KMS-11 (cell line): ENCODE data around the gene PCF11.

Experiments used
- H2AFZ ChIP-seq: fragments of 200-600 bp; sonication (generic); 2 replicates; pipeline ENCODE4 v1.6.1; 2016; ENCODE audit warnings: antibody characterized with exemption, mixed run types, low read depth
- H3K27ac ChIP-seq: fragments of 200-600 bp; sonication (generic); 2 replicates; pipeline ENCODE4 v1.6.1; 2016; ENCODE audit warnings: mild to moderate bottlenecking, mixed run types
- H3K27me3 ChIP-seq: fragments of 200-600 bp; sonication (generic); 2 replicates; pipeline ENCODE4 v1.6.1; 2017; ENCODE audit warnings: mild to moderate bottlenecking, low read depth, mixed run types, moderate library complexity; ENCODE audit not compliant: insufficient read depth
- H3K36me3 ChIP-seq: fragments of 200-600 bp; sonication (generic); 2 replicates; pipeline ENCODE4 v1.6.1; 2017; ENCODE audit warnings: mild to moderate bottlenecking, mixed run types; ENCODE audit not compliant: insufficient read depth
- H3K4me1 ChIP-seq: fragments of 200-600 bp; sonication (generic); 2 replicates; pipeline ENCODE4 v1.6.1; 2016; ENCODE audit warnings: mild to moderate bottlenecking, low read depth, mixed run types; ENCODE audit not compliant: poor library complexity, severe bottlenecking
- H3K4me2 ChIP-seq: fragments of 200-600 bp; sonication (generic); 2 replicates; pipeline ENCODE4 v1.7.0; 2016; ENCODE audit warnings: mild to moderate bottlenecking, mixed run types
- H3K4me3 ChIP-seq: fragments of 200-600 bp; sonication (generic); IDR thresholded peaks from 2 replicates; pipeline ENCODE4 v1.6.1; 2017; ENCODE audit warnings: low read depth, low read length, mixed read lengths; ENCODE audit not compliant: insufficient read depth
- H3K79me2 ChIP-seq: fragments of 200-600 bp; sonication (generic); 2 replicates; pipeline ENCODE4 v1.6.1; 2016; ENCODE audit warnings: low read depth, mixed run types; ENCODE audit not compliant: insufficient read depth
- H3K9ac ChIP-seq: fragments of 200-600 bp; sonication (generic); 2 replicates; pipeline ENCODE4 v1.6.1; 2016; ENCODE audit warnings: mild to moderate bottlenecking, mixed run types
- H4K20me1 ChIP-seq: fragments of 200-600 bp; sonication (generic); 2 replicates; pipeline ENCODE4 v1.6.1; 2016; ENCODE audit warnings: mild to moderate bottlenecking, mixed run types; ENCODE audit not compliant: insufficient read depth
- TF ChIP-seq, protein P1 (sequence below): fragments of 200-600 bp; sonication (generic); conservative IDR thresholded peaks from 2 replicates; pipeline ENCODE4 v1.6.1; 2017; ENCODE audit warnings: low read depth, mild to moderate bottlenecking, antibody characterized with exemption, low read length, moderate library complexity, mixed read lengths

PCF11 gene

DNA sequence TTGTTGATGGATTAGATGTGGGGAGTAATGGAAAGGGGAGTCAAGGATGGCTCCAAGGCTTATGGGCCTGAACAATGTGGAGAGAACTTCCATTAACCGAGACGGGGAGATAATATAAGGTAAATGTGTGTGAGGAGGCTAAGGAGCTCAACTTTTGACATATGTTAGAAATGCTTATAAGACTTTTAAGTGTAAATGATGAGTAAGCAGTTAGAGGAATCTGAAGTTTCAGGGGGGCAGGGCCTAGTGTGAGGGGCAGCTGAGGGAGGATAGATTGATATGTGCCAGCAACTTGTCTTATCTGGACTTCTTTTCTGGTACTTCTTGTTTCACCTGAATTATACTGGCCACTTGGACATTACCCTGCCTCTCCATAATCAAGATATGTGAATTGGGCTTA is 66.5 kb downstream of the PCF11 start:
- TF ChIP-seq, protein P1, sequence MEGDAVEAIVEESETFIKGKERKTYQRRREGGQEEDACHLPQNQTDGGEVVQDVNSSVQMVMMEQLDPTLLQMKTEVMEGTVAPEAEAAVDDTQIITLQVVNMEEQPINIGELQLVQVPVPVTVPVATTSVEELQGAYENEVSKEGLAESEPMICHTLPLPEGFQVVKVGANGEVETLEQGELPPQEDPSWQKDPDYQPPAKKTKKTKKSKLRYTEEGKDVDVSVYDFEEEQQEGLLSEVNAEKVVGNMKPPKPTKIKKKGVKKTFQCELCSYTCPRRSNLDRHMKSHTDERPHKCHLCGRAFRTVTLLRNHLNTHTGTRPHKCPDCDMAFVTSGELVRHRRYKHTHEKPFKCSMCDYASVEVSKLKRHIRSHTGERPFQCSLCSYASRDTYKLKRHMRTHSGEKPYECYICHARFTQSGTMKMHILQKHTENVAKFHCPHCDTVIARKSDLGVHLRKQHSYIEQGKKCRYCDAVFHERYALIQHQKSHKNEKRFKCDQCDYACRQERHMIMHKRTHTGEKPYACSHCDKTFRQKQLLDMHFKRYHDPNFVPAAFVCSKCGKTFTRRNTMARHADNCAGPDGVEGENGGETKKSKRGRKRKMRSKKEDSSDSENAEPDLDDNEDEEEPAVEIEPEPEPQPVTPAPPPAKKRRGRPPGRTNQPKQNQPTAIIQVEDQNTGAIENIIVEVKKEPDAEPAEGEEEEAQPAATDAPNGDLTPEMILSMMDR, result no peak
- H3K36me3 ChIP-seq, result no peaks in the 10 kb centered on the region

DNA sequence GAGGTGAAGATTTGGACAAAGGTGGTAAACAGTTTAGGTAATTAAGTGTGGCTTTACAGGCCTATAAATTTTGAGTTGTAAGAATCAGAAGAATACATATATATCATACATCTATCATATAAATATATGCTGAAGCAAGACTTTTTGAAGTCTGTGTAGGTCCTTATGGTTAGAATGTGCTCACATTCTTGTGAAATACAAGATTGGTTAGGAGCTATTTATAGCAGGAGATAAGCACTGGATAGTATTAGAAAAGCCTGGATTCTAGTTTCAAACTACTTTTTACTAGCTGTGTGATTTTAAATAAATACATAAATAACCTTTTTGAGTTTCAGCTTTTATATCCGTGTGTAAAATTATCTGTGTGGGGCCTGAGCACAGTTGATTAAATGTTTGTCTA is 78.9 kb downstream of the PCF11 start:
- no peaks in the 10 kb centered on the region for H4K20me1 ChIP-seq
- no peaks in the 10 kb centered on the region for H3K79me2 ChIP-seq
- H2AFZ ChIP-seq, result no peak overlapping the region
- no peak overlapping the region for H3K4me2 ChIP-seq
- no peak overlapping the region for H3K9ac ChIP-seq
- no peaks in the 10 kb centered on the region for H3K27me3 ChIP-seq
- H3K36me3 ChIP-seq, result no peaks in the 10 kb centered on the region
- no peak overlapping the region for H3K4me3 ChIP-seq
- H3K4me1 ChIP-seq, result no peaks in the 10 kb centered on the region
- H3K27ac ChIP-seq, result no peak overlapping the region
- TF ChIP-seq, protein P1, result no peak

More for the DNA sequence above, 66.5 kb downstream of the PCF11 start:
- H3K4me3 ChIP-seq, result no peak overlapping the region
- no peaks in the 10 kb centered on the region for H3K79me2 ChIP-seq
- H4K20me1 ChIP-seq, result no peaks in the 10 kb centered on the region
- H3K27me3 ChIP-seq, result no peaks in the 10 kb centered on the region
- no peak overlapping the region for H3K27ac ChIP-seq
- H3K4me1 ChIP-seq, result no peaks in the 10 kb centered on the region
- H3K9ac ChIP-seq, result no peak overlapping the region
- no peak overlapping the region for H2AFZ ChIP-seq
- no peak overlapping the region for H3K4me2 ChIP-seq
